Stimulated activated CD8-positive, alpha-beta memory T cell treated with anti-CD3 and anti-CD28 coated beads, Interleukin-15, amount 100 ng/mL, for 48 hours (primary cell): ENCODE results near the gene BLOC1S1.

Source experiments
- DNase-seq, 2 donors: peaks; one replicate each; pipeline ENCODE4 v3.0.0-alpha.2; 2020; ENCODE audit warnings: low read depth in 2 of 2

Gene BLOC1S1

DNA sequence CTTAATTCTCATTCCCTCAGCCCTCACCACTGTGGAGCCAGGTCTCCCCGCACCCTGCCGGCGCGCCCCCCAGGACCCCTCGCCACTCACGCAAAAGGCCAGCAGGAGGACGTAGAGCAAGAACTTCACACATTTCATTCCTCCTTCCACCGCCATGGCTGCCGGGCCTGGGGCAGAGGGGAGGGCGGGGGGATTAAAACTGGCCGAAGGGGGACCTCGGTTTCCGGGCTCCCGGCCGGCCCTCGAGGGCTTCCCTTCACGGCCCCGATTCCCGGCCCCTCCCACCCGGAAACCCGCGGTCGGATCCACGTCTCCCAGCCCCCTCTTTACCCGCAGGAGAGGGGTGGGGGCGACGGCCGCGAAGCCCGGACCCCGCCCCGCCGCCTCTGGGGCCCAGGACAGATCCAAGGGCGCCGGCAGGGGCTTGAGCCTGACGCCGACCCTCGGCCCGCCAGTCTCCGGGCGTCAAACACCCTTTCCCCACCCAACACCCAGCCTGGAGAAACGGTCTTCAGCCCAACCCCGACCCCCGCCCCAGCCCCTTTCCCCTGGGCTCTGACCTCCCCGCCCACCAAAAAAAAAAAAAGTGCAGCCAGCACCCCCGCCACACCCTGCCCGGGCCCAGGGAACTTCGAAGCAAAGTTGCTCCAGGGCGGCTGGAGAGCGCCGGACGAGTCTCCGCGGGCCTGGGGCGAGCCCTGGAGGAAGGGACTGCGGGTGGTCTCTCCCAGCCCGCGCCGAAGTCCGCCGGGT is 12.5 kb downstream of the BLOC1S1 start:
- DNase-seq: no peak

DNA sequence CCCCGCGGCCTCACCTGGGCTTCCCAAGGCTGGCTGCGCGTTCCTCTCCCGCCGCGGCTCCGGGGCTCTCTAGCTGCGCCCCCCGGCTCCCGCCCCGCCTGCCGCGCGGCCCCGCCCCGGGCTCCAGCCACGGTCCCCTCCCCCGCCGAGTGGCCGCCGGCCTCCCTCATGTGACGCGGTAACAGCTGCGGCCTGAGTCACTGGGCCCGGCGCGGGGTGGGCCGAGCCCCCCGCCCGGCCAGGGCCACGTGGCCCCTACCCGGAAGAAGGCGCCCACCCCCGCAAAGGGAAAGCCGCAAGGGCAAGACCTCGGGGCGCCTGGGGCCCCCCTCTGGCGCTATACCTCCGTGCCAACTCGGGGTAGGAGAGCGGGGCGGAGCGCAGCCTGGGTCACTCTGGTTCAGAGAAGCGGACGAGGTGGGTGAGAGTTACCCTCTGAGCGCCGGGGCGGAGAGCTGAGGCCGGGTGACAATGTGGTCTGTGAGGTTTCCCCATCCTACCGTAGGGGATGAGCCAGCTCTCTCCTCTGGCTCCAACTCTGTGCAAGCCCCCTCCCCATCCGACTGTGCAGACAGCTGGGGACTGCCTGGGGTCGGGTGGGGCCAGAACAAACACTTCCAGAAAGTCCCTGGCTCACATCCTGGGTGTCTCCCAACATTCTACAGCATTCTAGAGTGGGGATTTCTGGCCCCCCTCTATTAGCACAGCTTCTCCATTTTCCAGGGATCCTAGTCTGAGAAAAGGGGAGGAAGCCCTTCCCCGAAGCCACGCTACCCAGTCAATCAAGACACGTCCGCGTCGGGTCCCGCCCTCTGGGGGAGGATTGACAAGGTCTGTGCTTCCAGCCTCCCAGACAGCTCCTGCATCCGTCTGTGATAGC is 13.3 kb downstream of the BLOC1S1 start, which contains the start of gene CD63:
TSS of gene CD63 (minus strand) at position 71 of the 880 bp plus-strand sequence. CDS start 668 bp downstream, outside the sequence.
- DNase-seq: peak; percentile 78 to 83

- DNase-seq: no peak
These were observed 14.3 kb downstream of the BLOC1S1 start for GRCh38 chr12:55729819-55730818.

DNA sequence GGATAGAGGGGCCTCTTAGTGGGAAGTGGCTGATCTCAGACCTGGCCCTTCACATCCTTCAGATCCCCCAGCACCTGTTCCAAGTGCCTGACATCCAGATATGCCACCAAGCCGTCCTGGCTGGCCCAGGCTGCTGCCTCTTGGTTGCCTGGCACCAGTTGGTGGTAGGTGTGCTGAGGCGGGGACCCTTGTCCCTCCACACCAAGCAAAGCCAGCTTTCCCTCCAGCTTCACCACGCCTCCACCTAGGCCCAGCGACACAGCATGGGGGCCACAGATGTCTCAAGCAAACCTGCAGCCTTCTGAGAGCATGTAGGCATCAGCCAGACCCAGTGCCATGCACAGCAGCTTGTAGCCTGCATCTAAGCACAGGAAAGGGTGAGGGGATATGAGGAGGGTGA is 16.4 kb downstream of the BLOC1S1 start:
- DNase-seq: no peak

DNA sequence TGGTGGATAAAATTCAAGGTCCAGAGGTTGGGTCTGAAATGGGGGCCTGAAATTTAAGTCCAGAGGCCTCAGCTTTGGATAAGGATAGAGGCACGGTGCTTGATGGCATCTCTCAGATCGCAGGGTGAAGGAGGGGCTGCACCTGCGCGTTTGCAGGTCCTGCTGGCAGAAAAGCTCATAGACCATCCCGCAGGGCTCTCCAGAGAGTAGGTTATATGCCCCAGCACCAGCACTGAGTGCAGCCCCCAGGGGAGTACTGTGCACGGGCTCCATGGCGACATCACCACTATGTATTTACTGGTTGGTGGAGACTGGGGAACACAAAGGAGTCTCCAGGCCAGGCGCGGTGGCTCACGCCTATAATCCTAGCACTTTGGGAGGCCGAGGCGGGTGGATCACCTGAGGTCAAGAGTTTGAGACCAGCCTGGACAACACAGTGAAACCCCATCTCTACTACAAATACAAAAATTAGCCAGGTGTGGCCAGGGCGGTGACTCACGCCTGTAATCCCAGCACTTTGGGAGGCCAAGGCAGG is 17.2 kb downstream of the BLOC1S1 start:
- DNase-seq: no peak

GRCh38 chr12:55733858-55734257 is 18.0 kb downstream of the BLOC1S1 start:
- DNase-seq: no peak

GRCh38 chr12:55734595-55734994 is 18.7 kb downstream of the BLOC1S1 start:
- no peak for DNase-seq

GRCh38 chr12:55736076-55736475 is 20.2 kb downstream of the BLOC1S1 start:
- DNase-seq: no peak

GRCh38 chr12:55736780-55737580 is 21.1 kb downstream of the BLOC1S1 start:
- DNase-seq: peak in 1 of 2 donors; percentile 50

DNA sequence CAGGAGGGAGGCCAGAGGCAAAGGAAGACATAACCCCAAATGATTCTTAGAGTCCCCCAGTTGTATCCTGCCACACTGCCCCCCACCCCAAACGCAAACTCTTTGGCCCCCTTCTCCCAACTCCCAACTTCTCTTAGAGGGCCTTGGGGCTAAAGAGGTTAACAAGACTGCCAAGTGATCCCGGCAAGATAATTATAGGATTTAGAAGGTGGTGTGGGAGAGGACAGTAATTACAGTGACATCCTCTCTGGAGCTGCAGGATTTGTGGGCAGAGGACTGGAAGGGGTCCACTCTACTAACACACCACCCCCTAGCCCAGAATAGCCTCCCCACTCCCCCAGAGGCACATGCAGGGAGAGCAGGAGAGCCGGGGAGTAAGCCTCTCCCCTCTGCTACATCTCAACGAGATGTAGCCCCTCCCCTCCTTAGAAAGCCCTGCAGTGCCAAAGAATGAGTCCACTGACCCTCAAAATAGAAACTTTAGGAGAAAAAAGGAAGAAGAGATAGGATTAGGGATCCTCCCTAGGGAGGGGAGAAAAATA is 21.8 kb downstream of the BLOC1S1 start:
- DNase-seq: no peak

GRCh38 chr12:55738123-55739024 is 22.5 kb downstream of the BLOC1S1 start:
- peak; percentile 69 to 73 for DNase-seq

DNA sequence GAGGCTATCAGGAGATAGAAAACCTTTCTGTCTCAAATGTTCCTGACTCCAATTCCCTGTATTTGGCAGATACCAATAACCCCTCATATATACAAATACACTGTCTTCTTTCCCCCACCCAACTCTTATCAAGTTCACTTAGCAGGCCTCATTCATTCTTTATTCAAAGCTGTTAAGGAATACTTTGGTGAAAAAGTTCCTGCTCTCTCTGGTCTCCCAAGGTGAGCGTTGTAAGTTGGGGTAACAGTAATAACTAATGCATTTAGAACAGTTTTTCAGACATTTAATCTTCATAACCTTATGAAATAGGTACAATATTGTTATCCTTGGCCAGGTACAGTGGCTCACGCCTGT is 23.2 kb downstream of the BLOC1S1 start:
- DNase-seq: no peak

GRCh38 chr12:55741931-55742680 is 26.3 kb downstream of the BLOC1S1 start:
- no peak for DNase-seq

- DNase-seq: peak; percentile 58 to 59
These were observed 27.0 kb downstream of the BLOC1S1 start, which contains the start of gene GDF11 for GRCh38 chr12:55742719-55743405. Gene GDF11, plus strand, starts transcription at chr12:55743122. Its CDS starts 195 bp downstream, at chr12:55743317.

GRCh38 chr12:55743406-55744339 is 27.8 kb downstream of the BLOC1S1 start:
- DNase-seq: peak in 1 of 2 donors; percentile 38

DNA sequence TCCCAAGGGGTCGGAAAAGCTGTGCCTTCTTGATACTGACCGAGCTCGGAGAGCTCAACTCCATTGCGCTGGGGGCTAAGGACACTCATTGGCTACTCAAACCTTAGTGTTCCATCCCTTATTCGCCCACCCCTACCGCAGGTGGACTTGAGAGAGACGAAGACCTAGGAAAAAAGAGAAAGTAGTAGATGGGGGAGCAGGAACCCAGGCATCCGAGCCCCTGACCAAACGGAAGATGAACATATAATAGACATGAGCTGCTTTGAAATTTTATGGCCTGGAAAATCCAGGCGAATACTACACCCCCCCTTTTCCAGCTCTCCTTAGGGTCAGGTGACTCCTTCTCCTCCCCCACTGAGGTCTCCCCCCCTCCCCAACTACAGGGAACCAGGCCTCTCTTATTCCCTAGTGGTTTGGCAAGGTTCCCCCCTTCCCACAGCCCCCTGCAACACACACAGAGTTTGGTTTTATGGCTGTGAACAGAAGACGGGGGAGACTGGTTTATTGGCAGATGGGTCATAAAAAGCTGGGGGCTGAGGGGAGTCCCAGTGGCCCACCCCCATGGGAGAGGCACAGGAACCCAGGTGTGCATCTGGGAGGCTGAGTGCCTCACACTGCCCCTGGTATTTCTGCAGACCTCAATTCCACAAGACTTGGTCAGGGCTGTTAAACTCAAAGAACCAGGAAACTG is 28.6 kb downstream of the BLOC1S1 start:
- no peak for DNase-seq
